Progenitor cell of endocrine pancreas (in vitro differentiated cells): ENCODE results near the gene IQGAP2. TPM values are rescaled to one million over a fixed set of nuclear protein-coding genes. Genes with fewer than 3 reads are reported as not detected.
A peak's percentile ranks its signal among the peaks of the same experiment; 100 is the strongest.
"Not testable (repeated sequence)": the region's sequence is repeated elsewhere in the genome, so short reads cannot be mapped to it uniquely, and the experiment has no call there.

Experiments used
- DNase-seq: peaks from one replicate; pipeline ENCODE4 v3.0.0; 2021; ENCODE audit warnings: low spot score; ENCODE audit not compliant: unreplicated experiment
- H3K27ac Mint-ChIP-seq: 2 replicates; pipeline ENCODE4 v1.8.0; 2021; ENCODE audit warnings: mild to moderate bottlenecking, moderate library complexity, mixed read lengths
- H3K27me3 Mint-ChIP-seq: 2 replicates; pipeline ENCODE4 v1.8.0; 2021; ENCODE audit warnings: mixed read lengths
- H3K36me3 Mint-ChIP-seq: 2 replicates; pipeline ENCODE4 v1.8.0; 2022; ENCODE audit warnings: mixed read lengths; ENCODE audit not compliant: insufficient read depth
- H3K4me1 Mint-ChIP-seq: 2 replicates; pipeline ENCODE4 v1.8.0; 2021; ENCODE audit warnings: low read depth, mixed read lengths
- H3K4me3 Mint-ChIP-seq: 2 replicates; pipeline ENCODE4 v1.8.0; 2021; ENCODE audit warnings: low read depth, mild to moderate bottlenecking, moderate library complexity, mixed read lengths
- H3K9me3 Mint-ChIP-seq: 2 replicates; pipeline ENCODE4 v1.8.0; 2021; ENCODE audit warnings: low read depth, mixed read lengths
- CTCF ChIP-seq: fragments of 200-600 bp; sonication (generic); IDR thresholded peaks from one replicate; pipeline ENCODE4 v1.5.0; 2021; ENCODE audit warnings: antibody characterized with exemption, mild to moderate bottlenecking; ENCODE audit not compliant: unreplicated experiment
- total RNA-seq: library from RNA; stranded (reverse); gene quantifications from 2 replicates; pipeline ENCODE4 v1.2.1, GENCODE V29; 2021

The IQGAP2 gene
- total RNA-seq, 1 donor from 2014 or later = 16.7 TPM

- Mint-ChIP-seq H3K4me1 (peaks cover 14% of the 10 kb centered on the region), H3K4me3 (no peak overlapping the region), H3K27me3 (peaks cover 3% of the 10 kb centered on the region), H3K9me3 (no peaks in the 10 kb centered on the region), H3K36me3 (no peaks in the 10 kb centered on the region), H3K27ac (no peak overlapping the region)
- TF ChIP-seq CTCF = no peak
- no peak for DNase-seq
Measured at GRCh38 chr5:76366596-76366995, 36.5 kb upstream of the IQGAP2 start.

GRCh38 chr5:76367623-76368371, 35.3 kb upstream of the IQGAP2 start:
- Mint-ChIP-seq H3K9me3 (no peaks in the 10 kb centered on the region), H3K4me3 (no peak overlapping the region), H3K27ac (no peak overlapping the region), H3K27me3 (no peaks in the 10 kb centered on the region), H3K36me3 (no peaks in the 10 kb centered on the region), H3K4me1 (peaks cover 20% of the 10 kb centered on the region)
- DNase-seq = no peak
- TF ChIP-seq CTCF = no peak

- no peak overlapping the region for H3K4me3 Mint-ChIP-seq
- no peak for DNase-seq
- H3K27ac Mint-ChIP-seq = no peak overlapping the region
- H3K27me3 Mint-ChIP-seq = no peaks in the 10 kb centered on the region
- H3K9me3 Mint-ChIP-seq = no peaks in the 10 kb centered on the region
- TF ChIP-seq CTCF = no peak
- no peaks in the 10 kb centered on the region for H3K36me3 Mint-ChIP-seq
- H3K4me1 Mint-ChIP-seq = peaks cover 16% of the 10 kb centered on the region
Measured at GRCh38 chr5:76368941-76369340, 34.1 kb upstream of the IQGAP2 start.

- H3K36me3 Mint-ChIP-seq, H3K4me3 Mint-ChIP-seq, H3K27ac Mint-ChIP-seq, DNase-seq, H3K27me3 Mint-ChIP-seq, H3K9me3 Mint-ChIP-seq: not testable (repeated sequence)
- H3K4me1 Mint-ChIP-seq = peaks cover 12% of the 10 kb centered on the region
Measured at GRCh38 chr5:76369668-76370067, 33.4 kb upstream of the IQGAP2 start.

- Mint-ChIP-seq H3K4me1 (peaks cover 10% of the 10 kb centered on the region), H3K27me3 (no peaks in the 10 kb centered on the region), H3K9me3 (no peaks in the 10 kb centered on the region), H3K36me3 (no peaks in the 10 kb centered on the region), H3K4me3 (no peak overlapping the region), H3K27ac (peak overlapping the region; percentile 89)
- DNase-seq = no peak
- TF ChIP-seq CTCF = no peak
Measured at GRCh38 chr5:76371960-76372322, 31.1 kb upstream of the IQGAP2 start.
